ENCODE results near the gene YJEFN3.

YJEFN3 gene

GRCh38 chr19:19529783-19530422 lies 1.2 kb downstream of the YJEFN3 start:
- Histone ChIP-seq H3K79me2 (ENCODE audit: insufficient read depth, low read length) (peaks cover 10% of the 10 kb centered on the region; the same call in 1 of the 2 replicates), H3K4me1 (ENCODE audit: insufficient read depth, low read length, poor library complexity, severe bottlenecking) (peaks cover 9% of the 10 kb centered on the region), H3K9ac (ENCODE audit: low read depth, low read length, poor library complexity, severe bottlenecking) (no peak overlapping the region), H3K4me3 (ENCODE audit: low read length, poor library complexity, severe bottlenecking) (no peak overlapping the region), H3K9me2 (replicated peaks; ENCODE audit: low read depth, low read length) (no peaks in the 10 kb centered on the region), H3F3A (ENCODE audit: low read depth) (no peaks in the 10 kb centered on the region), H3K36me3 (ENCODE audit: insufficient read depth, low read length) (peaks cover 14% of the 10 kb centered on the region; the same call in 1 of the 2 replicates), H3K4me2 (ENCODE audit: low read depth, low read length, poor library complexity, severe bottlenecking) (no peak overlapping the region), H3K27me3 (ENCODE audit: insufficient read depth, low read length, poor library complexity, severe bottlenecking) (no peaks in the 10 kb centered on the region), H2AFZ (ENCODE audit: low read length) (no peak overlapping the region), H3K9me3 (ENCODE audit: insufficient read depth, low read depth, low read length) (no peaks in the 10 kb centered on the region), H4K20me1 (ENCODE audit: insufficient read depth, low read length, poor library complexity, severe bottlenecking) (peaks cover 19% of the 10 kb centered on the region)
- TF ChIP-seq EZH2phosphoT487 (IDR thresholded peaks at IDR 0.05; ENCODE audit: borderline replicate concordance) (no peak), CTCF (conservative IDR thresholded peaks at IDR 0.05; ENCODE audit: low read length) (no peak)

- H3K36me3 ChIP-seq (ENCODE audit: insufficient read depth, low read length) = peaks cover 14% of the 10 kb centered on the region; the same call in 1 of the 2 replicates
- no peaks in the 10 kb centered on the region for H3F3A ChIP-seq (ENCODE audit: low read depth)
- H3K9me2 ChIP-seq (replicated peaks; ENCODE audit: low read depth, low read length) = no peaks in the 10 kb centered on the region
- peaks cover 14% of the 10 kb centered on the region for H4K20me1 ChIP-seq (ENCODE audit: insufficient read depth, low read length, poor library complexity, severe bottlenecking)
- H3K9ac ChIP-seq (ENCODE audit: low read depth, low read length, poor library complexity, severe bottlenecking) = no peak overlapping the region
- peaks cover 5% of the 10 kb centered on the region; the same call in 1 of the 2 replicates for H3K79me2 ChIP-seq (ENCODE audit: insufficient read depth, low read length)
- H3K4me3 ChIP-seq (ENCODE audit: low read length, poor library complexity, severe bottlenecking) = no peak overlapping the region
- TF ChIP-seq CTCF (conservative IDR thresholded peaks at IDR 0.05; ENCODE audit: low read length) (no peak), EZH2phosphoT487 (IDR thresholded peaks at IDR 0.05; ENCODE audit: borderline replicate concordance) (no peak)
- H3K4me1 ChIP-seq (ENCODE audit: insufficient read depth, low read length, poor library complexity, severe bottlenecking) = peaks cover 8% of the 10 kb centered on the region
- no peaks in the 10 kb centered on the region for H3K27me3 ChIP-seq (ENCODE audit: insufficient read depth, low read length, poor library complexity, severe bottlenecking)
- H2AFZ ChIP-seq (ENCODE audit: low read length) = no peak overlapping the region
- no peaks in the 10 kb centered on the region for H3K9me3 ChIP-seq (ENCODE audit: insufficient read depth, low read depth, low read length)
- no peak overlapping the region for H3K4me2 ChIP-seq (ENCODE audit: low read depth, low read length, poor library complexity, severe bottlenecking)
These were observed 1.7 kb downstream of the YJEFN3 start for GRCh38 chr19:19530423-19530804.

- Histone ChIP-seq H3F3A (ENCODE audit: low read depth) (no peaks in the 10 kb centered on the region), H4K20me1 (ENCODE audit: insufficient read depth, low read length, poor library complexity, severe bottlenecking) (peaks cover 9% of the 10 kb centered on the region), H3K9me2 (replicated peaks; ENCODE audit: low read depth, low read length) (no peaks in the 10 kb centered on the region), H3K79me2 (ENCODE audit: insufficient read depth, low read length) (no peaks in the 10 kb centered on the region), H3K9ac (ENCODE audit: low read depth, low read length, poor library complexity, severe bottlenecking) (no peak overlapping the region), H3K4me3 (ENCODE audit: low read length, poor library complexity, severe bottlenecking) (no peak overlapping the region), H3K4me2 (ENCODE audit: low read depth, low read length, poor library complexity, severe bottlenecking) (no peak overlapping the region), H3K9me3 (ENCODE audit: insufficient read depth, low read depth, low read length) (no peaks in the 10 kb centered on the region), H3K4me1 (ENCODE audit: insufficient read depth, low read length, poor library complexity, severe bottlenecking) (peaks cover 6% of the 10 kb centered on the region), H2AFZ (ENCODE audit: low read length) (no peak overlapping the region), H3K27me3 (ENCODE audit: insufficient read depth, low read length, poor library complexity, severe bottlenecking) (no peaks in the 10 kb centered on the region), H3K36me3 (ENCODE audit: insufficient read depth, low read length) (peaks cover 14% of the 10 kb centered on the region; the same call in 1 of the 2 replicates)
- TF ChIP-seq EZH2phosphoT487 (IDR thresholded peaks at IDR 0.05; ENCODE audit: borderline replicate concordance) = no peak
- TF ChIP-seq CTCF (conservative IDR thresholded peaks at IDR 0.05; ENCODE audit: low read length) = no peak
These were observed 2.2 kb downstream of the YJEFN3 start for GRCh38 chr19:19530889-19531288.

Measured in Loucy (cell line).